ENCODE results near the gene FGFBP2.
"Not testable (repeated sequence)": the region's sequence is repeated elsewhere in the genome, so short reads cannot be mapped to it uniquely, and the experiment has no call there.

Gene FGFBP2

GRCh38 chr4:15931451-15932210, 31.3 kb downstream of the FGFBP2 start:
- no peak for DNase-seq

- DNase-seq = no peak
Measured at GRCh38 chr4:15930314-15930713, 32.7 kb downstream of the FGFBP2 start.

GRCh38 chr4:15929540-15929939, 33.4 kb downstream of the FGFBP2 start:
- DNase-seq = no peak

GRCh38 chr4:15928883-15929282, 34.1 kb downstream of the FGFBP2 start:
- DNase-seq = no peak

- DNase-seq = no peak
Measured at GRCh38 chr4:15926486-15926885, 36.5 kb downstream of the FGFBP2 start.

- DNase-seq = no peak
Measured at GRCh38 chr4:15925830-15926229, 37.1 kb downstream of the FGFBP2 start.

GRCh38 chr4:15921592-15921932, 41.4 kb downstream of the FGFBP2 start:
- DNase-seq = no peak

- peak in 26 of 58 donors; percentile 0 to 66 (median 12) for DNase-seq
Measured at GRCh38 chr4:15920723-15921591, 42.0 kb downstream of the FGFBP2 start.

GRCh38 chr4:15918484-15919129, 44.4 kb downstream of the FGFBP2 start:
- no peak for DNase-seq

- DNase-seq = no peak
Measured at GRCh38 chr4:15917297-15917696, 45.7 kb downstream of the FGFBP2 start.

- not testable (repeated sequence) for DNase-seq
Measured at GRCh38 chr4:15916358-15916757, 46.6 kb downstream of the FGFBP2 start.

- no peak for DNase-seq
Measured at GRCh38 chr4:15914736-15915135, 48.2 kb downstream of the FGFBP2 start.

GRCh38 chr4:15914291-15914690, 48.7 kb downstream of the FGFBP2 start:
- no peak for DNase-seq

GRCh38 chr4:15913631-15913970, 49.4 kb downstream of the FGFBP2 start:
- DNase-seq = no peak

- no peak for DNase-seq
Measured at GRCh38 chr4:15912961-15913630, 49.9 kb downstream of the FGFBP2 start.

- no peak for DNase-seq
Measured at GRCh38 chr4:15912236-15912635, 50.7 kb downstream of the FGFBP2 start.
